ENCODE data around the gene RPS21.

- peak; percentile 77 for TF ChIP-seq ZNF687 (CRISPR knock-in tag; IDR thresholded peaks at IDR 0.05)
- TF ChIP-seq SIN3A (IDR thresholded peaks at IDR 0.05; ENCODE audit: borderline replicate concordance, low read depth, low read length), result no peak
- 0 out of 2 replicates have a peak, but pooled peaks have one; percentile 41 for TF ChIP-seq ZNF318 (CRISPR knock-in tag; IDR thresholded peaks at IDR 0.05)
- no peak for TF ChIP-seq HINFP (CRISPR knock-in tag; IDR thresholded peaks at IDR 0.05; ENCODE audit: low read depth)
- TF ChIP-seq POGK (CRISPR knock-in tag; conservative IDR thresholded peaks at IDR 0.05), result no peak
- TF ChIP-seq TRAFD1 (CRISPR knock-in tag; IDR thresholded peaks at IDR 0.05; ENCODE audit: borderline replicate concordance), result no peak
- no peak for TF ChIP-seq ZNF770 (CRISPR knock-in tag; IDR thresholded peaks at IDR 0.05)
- TF ChIP-seq TARDBP (CRISPR knock-in tag; IDR thresholded peaks at IDR 0.05), result peak; percentile 76; the same call in 1 of the 2 replicates
- TF ChIP-seq POLR2AphosphoS5 (IDR thresholded peaks at IDR 0.05; ENCODE audit: low read depth, low read length), result no peak
- peak; percentile 37; the same call in 1 of the 2 replicates for TF ChIP-seq MAX (IDR thresholded peaks at IDR 0.05)
Observed at GRCh38 chr20:62405108-62405980, 18.4 kb downstream of the RPS21 start.

Data from HepG2 (cell line).